ENCODE results near the gene C1QL2. TPM values are rescaled to one million over a fixed set of nuclear protein-coding genes. Genes with fewer than 3 reads are reported as not detected.

C1QL2 gene
- polyA plus RNA-seq, 3 donors = not detected

DNA sequence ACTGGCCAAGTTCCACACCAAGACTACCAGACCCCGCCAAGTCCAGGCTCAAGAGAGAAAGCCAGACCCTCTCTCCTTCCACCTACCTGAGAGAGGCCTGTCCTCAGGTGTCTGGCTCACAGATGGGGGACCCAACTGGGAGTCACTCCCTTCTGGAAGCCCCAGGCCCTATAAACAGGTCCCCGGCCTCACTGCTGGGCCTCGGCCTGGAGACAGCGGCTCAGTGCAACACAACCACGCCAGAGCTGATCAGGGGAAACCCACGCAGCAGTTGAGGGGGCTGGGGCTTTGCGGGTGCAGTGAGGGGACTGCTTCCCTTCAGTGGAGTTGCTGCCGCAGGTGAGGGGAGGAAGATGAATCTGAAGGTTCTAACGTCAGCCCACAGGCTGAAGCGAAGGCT is 22.8 kb upstream of the C1QL2 start:
- no peak for DNase-seq (ENCODE audit: extremely low read depth in 1 of 11, low read depth in 9 of 11, low spot score in 4 of 11)

DNA sequence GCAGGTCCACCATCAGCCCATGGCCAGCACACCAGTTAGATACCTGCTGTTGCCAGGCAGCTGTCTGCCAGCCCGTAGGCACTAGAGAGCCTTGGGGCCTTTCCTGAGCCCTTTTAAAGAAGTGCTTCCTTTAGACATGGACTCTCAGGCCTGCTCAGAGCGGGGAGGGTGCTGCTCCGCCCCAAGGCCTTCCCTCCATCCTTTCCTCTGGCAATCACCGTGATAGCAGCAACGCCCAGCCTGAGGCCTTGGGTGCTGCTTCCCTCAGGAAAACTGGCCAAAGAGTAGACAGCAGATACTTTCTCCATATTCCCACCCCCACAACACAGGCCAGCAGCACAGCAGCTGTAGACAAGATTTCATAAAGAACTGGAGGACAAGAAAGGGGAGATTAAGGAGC is 22.3 kb upstream of the C1QL2 start:
- DNase-seq (ENCODE audit: extremely low read depth in 1 of 11, low read depth in 9 of 11, low spot score in 4 of 11) = no peak

- no peak for DNase-seq (ENCODE audit: extremely low read depth in 1 of 11, low read depth in 9 of 11, low spot score in 4 of 11)
Measured at GRCh38 chr2:119179991-119180390, 21.4 kb upstream of the C1QL2 start.

GRCh38 chr2:119179202-119179601 is 20.7 kb upstream of the C1QL2 start:
- DNase-seq (ENCODE audit: extremely low read depth in 1 of 11, low read depth in 9 of 11, low spot score in 4 of 11) = no peak

GRCh38 chr2:119178776-119179175 is 20.2 kb upstream of the C1QL2 start:
- DNase-seq (ENCODE audit: extremely low read depth in 1 of 11, low read depth in 9 of 11, low spot score in 4 of 11) = no peak

- DNase-seq (ENCODE audit: extremely low read depth in 1 of 11, low read depth in 9 of 11, low spot score in 4 of 11) = no peak
Measured at GRCh38 chr2:119177838-119178190, 19.3 kb upstream of the C1QL2 start.

DNA sequence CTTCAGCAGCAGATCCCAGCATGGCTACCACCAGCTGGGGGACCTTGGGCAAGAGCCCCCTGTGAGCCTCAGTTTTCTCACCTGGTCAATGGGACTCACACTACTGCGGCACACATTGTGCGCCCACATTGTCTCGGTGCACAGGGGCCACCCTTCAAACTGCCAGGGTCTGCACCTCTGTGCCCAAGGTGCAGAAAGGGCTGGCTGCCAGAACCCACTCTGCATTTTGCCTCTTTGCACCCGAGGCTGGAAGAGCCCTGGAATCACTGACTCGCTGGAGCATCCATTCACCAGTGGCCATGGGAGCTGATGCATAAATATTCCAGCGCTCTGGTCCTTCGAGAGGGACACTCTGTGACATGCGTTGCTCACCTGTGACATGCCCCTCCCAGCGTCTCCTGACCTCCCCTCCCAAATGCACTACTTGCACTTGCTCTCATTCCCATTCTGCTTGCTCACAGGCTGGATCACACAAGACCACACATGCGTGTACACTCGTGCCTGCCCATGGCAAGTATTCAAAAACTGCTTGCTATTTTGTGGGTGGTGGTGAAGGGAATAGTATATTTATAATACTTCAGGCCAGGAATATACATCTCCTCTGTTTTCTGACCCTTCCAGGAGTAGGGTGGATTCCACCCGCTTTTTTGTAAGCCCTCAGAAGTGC is 18.8 kb upstream of the C1QL2 start:
- DNase-seq (ENCODE audit: extremely low read depth in 1 of 11, low read depth in 9 of 11, low spot score in 4 of 11) = no peak

- DNase-seq (ENCODE audit: extremely low read depth in 1 of 11, low read depth in 9 of 11, low spot score in 4 of 11) = no peak
Measured at GRCh38 chr2:119175517-119175916, 17.0 kb upstream of the C1QL2 start.

- no peak for DNase-seq (ENCODE audit: extremely low read depth in 1 of 11, low read depth in 9 of 11, low spot score in 4 of 11)
Measured at GRCh38 chr2:119174993-119175347, 16.4 kb upstream of the C1QL2 start.

GRCh38 chr2:119174216-119174992 is 15.9 kb upstream of the C1QL2 start:
- DNase-seq (ENCODE audit: extremely low read depth in 1 of 11, low read depth in 9 of 11, low spot score in 4 of 11) = no peak

- no peak for DNase-seq (ENCODE audit: extremely low read depth in 1 of 11, low read depth in 9 of 11, low spot score in 4 of 11)
Measured at GRCh38 chr2:119173556-119174060, 15.1 kb upstream of the C1QL2 start.

GRCh38 chr2:119170504-119170903 is 12.0 kb upstream of the C1QL2 start:
- no peak for DNase-seq (ENCODE audit: extremely low read depth in 1 of 11, low read depth in 9 of 11, low spot score in 4 of 11)

- DNase-seq (ENCODE audit: extremely low read depth in 1 of 11, low read depth in 9 of 11, low spot score in 4 of 11) = no peak
Measured at GRCh38 chr2:119169717-119170116, 11.2 kb upstream of the C1QL2 start.

DNA sequence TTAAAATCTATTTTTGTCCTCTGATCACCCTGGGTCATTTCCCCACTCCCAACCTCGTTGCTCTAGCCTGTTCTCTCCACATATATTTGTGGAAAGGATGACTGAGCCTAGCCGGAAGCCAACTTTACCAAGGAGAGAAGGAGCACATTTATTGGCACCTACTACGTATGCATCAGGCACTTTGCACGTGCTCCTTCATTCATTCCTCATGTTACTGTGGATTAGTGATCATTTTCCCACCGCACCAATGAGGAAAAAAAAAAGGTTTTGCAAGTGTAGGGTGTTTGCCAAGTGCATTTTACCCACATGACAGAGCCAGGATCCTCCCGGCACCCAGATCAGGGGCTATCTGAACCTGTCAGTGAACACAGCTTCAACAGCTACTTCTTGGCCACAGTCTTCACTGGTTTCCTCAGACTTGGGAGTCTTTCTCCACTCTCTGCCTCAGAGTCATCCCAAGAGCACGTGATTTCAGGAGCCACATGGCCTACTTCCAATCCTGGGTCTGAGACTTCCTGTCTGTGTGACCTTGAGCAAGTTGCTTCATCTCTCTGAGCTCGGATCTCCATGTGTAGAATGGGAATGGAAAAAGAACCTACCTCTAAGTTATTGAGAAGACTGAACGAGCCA is 1.9 kb upstream of the C1QL2 start:
- DNase-seq (ENCODE audit: extremely low read depth in 1 of 11, low read depth in 9 of 11, low spot score in 4 of 11) = no peak

DNA sequence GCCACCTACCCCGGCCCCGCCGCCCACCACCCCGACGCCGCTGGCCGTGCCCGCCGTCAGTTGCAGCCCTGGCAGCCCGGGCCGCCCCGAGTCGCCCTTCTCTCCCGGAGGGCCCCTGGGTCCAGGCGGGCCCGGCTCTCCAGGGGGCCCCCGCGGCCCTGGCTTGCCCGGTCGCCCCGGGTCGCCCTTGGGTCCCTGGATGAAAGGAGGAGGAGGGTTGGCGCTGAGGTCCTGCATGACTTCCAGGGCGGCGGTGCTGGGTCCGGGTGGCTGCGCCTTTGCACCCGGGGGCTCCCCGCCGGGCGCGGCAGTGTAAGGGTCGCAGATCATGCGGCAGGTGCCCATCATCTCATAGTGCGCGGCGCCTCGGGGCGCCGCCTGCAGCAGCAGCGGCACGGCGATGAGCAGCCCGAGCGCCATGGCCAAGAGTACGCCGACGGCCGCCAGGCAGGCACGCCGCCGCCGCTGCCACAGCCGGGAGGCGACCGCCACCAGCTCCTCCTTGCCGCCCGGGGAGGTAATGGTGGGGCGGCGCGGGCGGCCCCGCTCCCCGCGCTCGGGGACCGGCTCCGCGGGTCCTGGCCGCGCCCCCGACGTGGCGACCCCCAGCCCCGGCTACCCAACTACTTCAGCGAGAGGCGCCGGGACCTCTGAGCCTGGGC is 570 bp downstream of the C1QL2 start:
- no peak for DNase-seq (ENCODE audit: extremely low read depth in 1 of 11, low read depth in 9 of 11, low spot score in 4 of 11)

GRCh38 chr2:119156891-119157773 is 1.4 kb downstream of the C1QL2 start:
- no peak for DNase-seq (ENCODE audit: extremely low read depth in 1 of 11, low read depth in 9 of 11, low spot score in 4 of 11)

GRCh38 chr2:119156105-119156890 is 2.3 kb downstream of the C1QL2 start:
- DNase-seq (ENCODE audit: extremely low read depth in 1 of 11, low read depth in 9 of 11, low spot score in 4 of 11) = no peak

DNA sequence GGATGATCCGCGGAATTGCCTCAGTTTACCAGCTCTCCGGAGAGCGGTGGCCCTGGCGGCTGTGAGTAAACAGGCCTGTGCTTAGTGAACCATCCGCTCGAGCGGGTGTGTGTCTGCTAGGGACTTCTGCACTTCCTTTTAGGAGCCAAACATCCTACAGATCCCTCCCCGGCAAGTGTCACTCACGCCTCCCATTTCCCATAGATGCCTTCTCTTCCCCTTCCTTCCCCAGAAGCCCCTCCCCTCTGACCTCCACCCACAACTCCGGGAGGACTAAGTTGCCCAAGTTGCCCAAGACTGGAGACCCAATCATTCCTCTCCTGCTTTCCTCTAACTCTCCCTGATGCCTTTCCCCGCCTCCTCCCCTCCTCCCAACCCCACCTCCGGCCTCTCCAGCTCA is 2.9 kb downstream of the C1QL2 start:
- DNase-seq (ENCODE audit: extremely low read depth in 1 of 11, low read depth in 9 of 11, low spot score in 4 of 11) = no peak

Measured in renal cortex interstitium (tissue), 11 donors.